Measurements from ENCODE around the gene MCM9. TPM values are rescaled to one million over a fixed set of nuclear protein-coding genes. Genes with fewer than 3 reads are reported as not detected.

MCM9 gene
- total RNA-seq, 1 donor from 2014 or later: 10.1 TPM

DNA sequence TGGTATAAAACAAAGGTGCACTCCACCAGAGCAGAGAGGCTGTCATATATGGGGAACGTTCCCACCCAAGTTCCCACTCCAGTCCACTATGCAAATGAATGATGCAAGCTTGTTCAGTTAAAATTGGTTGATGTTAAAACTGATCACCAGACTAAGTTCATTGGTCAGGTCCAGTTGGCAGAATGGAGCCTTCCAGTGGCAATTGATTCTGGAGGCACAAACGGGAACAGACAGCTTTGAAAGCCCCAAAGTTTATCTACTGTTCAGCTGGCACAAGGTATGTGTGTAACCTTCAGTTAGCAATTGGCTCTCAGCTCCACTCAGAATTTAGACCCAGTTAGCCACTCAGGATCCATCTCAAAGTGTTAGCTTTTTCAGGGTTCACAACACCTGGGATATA is 164.1 kb downstream of the MCM9 start:
- H4K20me1 ChIP-seq (ENCODE audit: insufficient read depth, low read length): no peaks in the 10 kb centered on the region
- no peaks in the 10 kb centered on the region for H3K9me3 ChIP-seq (ENCODE audit: insufficient read depth, low read depth, low read length)
- H3K27me3 ChIP-seq (ENCODE audit: insufficient read depth, low read length): no peaks in the 10 kb centered on the region
- H3K36me3 ChIP-seq (ENCODE audit: insufficient read depth, low read length): no peaks in the 10 kb centered on the region
- H2AFZ ChIP-seq (ENCODE audit: low read depth, low read length): no peak overlapping the region
- FAIRE-seq (no peak), DNase-seq (ENCODE audit: low read depth) (no peak)
- Mint-ChIP-seq H3K4me1 (ENCODE audit: low read depth, unreplicated experiment) (no peaks in the 10 kb centered on the region), H3K27ac (ENCODE audit: unreplicated experiment) (no peak overlapping the region), H3K36me3 (ENCODE audit: low read depth, unreplicated experiment) (no peaks in the 10 kb centered on the region), H3K4me3 (ENCODE audit: unreplicated experiment) (no peak overlapping the region), H3K9me3 (ENCODE audit: unreplicated experiment) (no peaks in the 10 kb centered on the region), H3K27me3 (ENCODE audit: low read depth, unreplicated experiment) (peaks cover 2% of the 10 kb centered on the region)
- TF ChIP-seq, protein P1, sequence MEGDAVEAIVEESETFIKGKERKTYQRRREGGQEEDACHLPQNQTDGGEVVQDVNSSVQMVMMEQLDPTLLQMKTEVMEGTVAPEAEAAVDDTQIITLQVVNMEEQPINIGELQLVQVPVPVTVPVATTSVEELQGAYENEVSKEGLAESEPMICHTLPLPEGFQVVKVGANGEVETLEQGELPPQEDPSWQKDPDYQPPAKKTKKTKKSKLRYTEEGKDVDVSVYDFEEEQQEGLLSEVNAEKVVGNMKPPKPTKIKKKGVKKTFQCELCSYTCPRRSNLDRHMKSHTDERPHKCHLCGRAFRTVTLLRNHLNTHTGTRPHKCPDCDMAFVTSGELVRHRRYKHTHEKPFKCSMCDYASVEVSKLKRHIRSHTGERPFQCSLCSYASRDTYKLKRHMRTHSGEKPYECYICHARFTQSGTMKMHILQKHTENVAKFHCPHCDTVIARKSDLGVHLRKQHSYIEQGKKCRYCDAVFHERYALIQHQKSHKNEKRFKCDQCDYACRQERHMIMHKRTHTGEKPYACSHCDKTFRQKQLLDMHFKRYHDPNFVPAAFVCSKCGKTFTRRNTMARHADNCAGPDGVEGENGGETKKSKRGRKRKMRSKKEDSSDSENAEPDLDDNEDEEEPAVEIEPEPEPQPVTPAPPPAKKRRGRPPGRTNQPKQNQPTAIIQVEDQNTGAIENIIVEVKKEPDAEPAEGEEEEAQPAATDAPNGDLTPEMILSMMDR (IDR thresholded peaks at IDR 0.05; ENCODE audit: insufficient read depth, low read depth, low read length): no peak
- no peak for TF ChIP-seq EZH2 (IDR thresholded peaks at IDR 0.05; ENCODE audit: insufficient read depth, low read length)
- H3K9ac ChIP-seq (ENCODE audit: low read length): no peak overlapping the region
- H3K4me1 ChIP-seq (ENCODE audit: insufficient read depth, low read length): no peaks in the 10 kb centered on the region
- H3K4me3 ChIP-seq (ENCODE audit: insufficient read depth, low read depth, low read length): no peak overlapping the region
- H3K4me2 ChIP-seq (ENCODE audit: low read length): no peak overlapping the region
- no peaks in the 10 kb centered on the region for H3K79me2 ChIP-seq (ENCODE audit: insufficient read depth, low read length)
- no peak overlapping the region for H3K27ac ChIP-seq (ENCODE audit: low read depth, low read length)

DNA sequence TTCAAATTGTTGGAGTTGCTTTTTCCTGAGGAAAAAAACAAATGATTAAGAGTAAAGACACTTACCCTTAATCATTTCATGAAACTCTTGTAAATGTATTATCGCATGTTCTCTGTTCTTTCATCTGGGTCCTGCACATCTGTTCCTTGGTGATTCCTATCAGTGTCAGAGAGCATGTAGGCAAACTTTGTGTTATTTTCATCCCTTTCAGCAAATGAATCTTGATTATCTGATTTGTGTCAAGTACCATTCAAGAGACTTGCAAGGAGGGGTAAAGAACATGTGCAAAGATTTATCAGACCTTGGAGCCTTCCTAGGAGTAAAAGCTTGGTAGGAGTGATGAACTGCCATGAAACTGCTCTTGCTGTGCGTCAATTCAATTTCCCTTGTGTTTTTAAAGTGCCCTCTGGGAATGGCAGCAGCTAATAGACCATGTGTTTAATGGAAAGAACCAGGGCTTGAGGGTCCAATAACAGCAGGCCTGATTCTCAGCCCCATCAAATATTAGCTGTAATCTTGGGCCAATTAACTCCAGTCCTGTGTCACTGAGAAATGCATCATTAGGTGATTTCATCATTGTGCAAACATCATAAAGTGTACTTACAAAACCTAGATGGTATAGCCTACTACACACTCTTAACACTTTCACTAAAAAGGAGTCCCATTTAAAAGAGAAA is 164.7 kb downstream of the MCM9 start:
- H4K20me1 ChIP-seq (ENCODE audit: insufficient read depth, low read length): no peaks in the 10 kb centered on the region
- H3K36me3 ChIP-seq (ENCODE audit: insufficient read depth, low read length): no peaks in the 10 kb centered on the region
- H3K4me2 ChIP-seq (ENCODE audit: low read length): no peak overlapping the region
- no peak for DNase-seq (ENCODE audit: low read depth)
- Mint-ChIP-seq H3K27ac (ENCODE audit: unreplicated experiment) (no peak overlapping the region), H3K36me3 (ENCODE audit: low read depth, unreplicated experiment) (no peaks in the 10 kb centered on the region), H3K27me3 (ENCODE audit: low read depth, unreplicated experiment) (peaks cover 2% of the 10 kb centered on the region), H3K9me3 (ENCODE audit: unreplicated experiment) (no peaks in the 10 kb centered on the region), H3K4me1 (ENCODE audit: low read depth, unreplicated experiment) (no peaks in the 10 kb centered on the region), H3K4me3 (ENCODE audit: unreplicated experiment) (no peak overlapping the region)
- H3K9ac ChIP-seq (ENCODE audit: low read length): no peak overlapping the region
- H3K79me2 ChIP-seq (ENCODE audit: insufficient read depth, low read length): no peaks in the 10 kb centered on the region
- H3K27me3 ChIP-seq (ENCODE audit: insufficient read depth, low read length): no peaks in the 10 kb centered on the region
- FAIRE-seq: no peak
- no peaks in the 10 kb centered on the region for H3K4me1 ChIP-seq (ENCODE audit: insufficient read depth, low read length)
- TF ChIP-seq EZH2 (IDR thresholded peaks at IDR 0.05; ENCODE audit: insufficient read depth, low read length): no peak
- TF ChIP-seq, protein P1 (IDR thresholded peaks at IDR 0.05; ENCODE audit: insufficient read depth, low read depth, low read length): no peak
- H3K4me3 ChIP-seq (ENCODE audit: insufficient read depth, low read depth, low read length): no peak overlapping the region
- H3K27ac ChIP-seq (ENCODE audit: low read depth, low read length): no peak overlapping the region
- no peak overlapping the region for H2AFZ ChIP-seq (ENCODE audit: low read depth, low read length)
- no peaks in the 10 kb centered on the region for H3K9me3 ChIP-seq (ENCODE audit: insufficient read depth, low read depth, low read length)

DNA sequence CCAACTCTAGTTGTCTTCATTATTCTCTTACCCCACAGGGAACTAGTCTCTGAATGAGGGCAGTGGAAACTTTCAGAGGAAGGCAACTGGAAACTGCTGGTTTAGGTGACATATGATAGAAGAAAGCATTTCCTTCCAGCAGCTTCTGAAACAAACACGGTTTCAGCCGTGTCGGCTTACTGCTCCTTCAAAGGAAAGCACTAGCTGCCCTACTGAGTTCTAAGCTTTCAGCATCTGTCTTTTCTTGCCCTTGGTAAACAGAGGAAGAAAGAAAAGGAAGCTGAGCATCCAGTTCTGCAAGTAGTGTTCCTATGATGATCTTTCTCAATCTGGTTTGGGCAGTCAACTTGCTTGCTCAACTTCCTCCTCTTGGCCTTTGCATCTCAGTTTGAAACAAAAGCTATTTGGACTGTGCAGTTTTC is 166.0 kb downstream of the MCM9 start:
- Mint-ChIP-seq H3K27ac (ENCODE audit: unreplicated experiment) (no peak overlapping the region), H3K4me3 (ENCODE audit: unreplicated experiment) (no peak overlapping the region), H3K36me3 (ENCODE audit: low read depth, unreplicated experiment) (no peaks in the 10 kb centered on the region), H3K9me3 (ENCODE audit: unreplicated experiment) (no peaks in the 10 kb centered on the region), H3K4me1 (ENCODE audit: low read depth, unreplicated experiment) (no peaks in the 10 kb centered on the region), H3K27me3 (ENCODE audit: low read depth, unreplicated experiment) (peaks cover 2% of the 10 kb centered on the region)
- TF ChIP-seq, protein P1 (IDR thresholded peaks at IDR 0.05; ENCODE audit: insufficient read depth, low read depth, low read length): no peak
- TF ChIP-seq EZH2 (IDR thresholded peaks at IDR 0.05; ENCODE audit: insufficient read depth, low read length): no peak
- no peak for DNase-seq (ENCODE audit: low read depth)
- Histone ChIP-seq H3K4me3 (ENCODE audit: insufficient read depth, low read depth, low read length) (no peak overlapping the region), H3K27ac (ENCODE audit: low read depth, low read length) (no peak overlapping the region), H3K27me3 (ENCODE audit: insufficient read depth, low read length) (no peaks in the 10 kb centered on the region), H3K79me2 (ENCODE audit: insufficient read depth, low read length) (no peaks in the 10 kb centered on the region), H3K4me2 (ENCODE audit: low read length) (no peak overlapping the region), H2AFZ (ENCODE audit: low read depth, low read length) (no peak overlapping the region), H3K9me3 (ENCODE audit: insufficient read depth, low read depth, low read length) (no peaks in the 10 kb centered on the region), H3K9ac (ENCODE audit: low read length) (no peak overlapping the region), H3K4me1 (ENCODE audit: insufficient read depth, low read length) (no peaks in the 10 kb centered on the region), H4K20me1 (ENCODE audit: insufficient read depth, low read length) (no peaks in the 10 kb centered on the region), H3K36me3 (ENCODE audit: insufficient read depth, low read length) (no peaks in the 10 kb centered on the region)
- no peak for FAIRE-seq

Data from astrocyte (in vitro differentiated cells and primary cell).